ENCODE data around the gene KRT31.

DNA sequence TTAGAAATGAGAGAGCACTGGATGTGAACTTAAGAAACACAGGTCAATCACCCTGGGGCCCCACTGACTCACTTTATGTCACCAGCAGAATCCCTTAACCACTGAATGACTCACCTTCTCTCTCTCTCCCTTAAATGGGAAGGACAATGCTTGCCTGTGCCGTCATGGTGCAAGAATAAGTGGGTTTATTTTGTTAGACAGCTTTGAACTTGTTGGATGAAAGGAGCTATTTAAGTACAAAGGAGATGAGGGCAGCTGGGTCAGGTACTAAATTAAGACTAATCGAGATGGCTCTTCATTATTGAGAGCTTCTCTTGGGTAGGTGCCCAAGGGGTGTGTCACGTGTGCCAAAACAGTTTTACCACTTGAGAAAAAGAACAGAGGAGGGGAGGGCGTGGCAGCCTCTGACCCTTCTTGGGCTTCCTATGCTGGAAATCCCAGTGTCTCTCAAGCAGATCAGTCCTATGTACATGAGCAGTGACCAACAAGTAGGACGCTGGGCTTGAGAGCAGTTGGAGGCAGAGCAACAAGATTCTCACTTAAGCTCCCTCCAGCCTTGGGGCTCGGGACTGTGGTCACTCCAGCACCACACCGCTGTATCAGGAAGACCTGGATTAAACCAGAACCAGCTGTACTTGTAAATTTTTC, 6.7 kb upstream of the KRT31 start:
- TF ChIP-seq, protein P1, sequence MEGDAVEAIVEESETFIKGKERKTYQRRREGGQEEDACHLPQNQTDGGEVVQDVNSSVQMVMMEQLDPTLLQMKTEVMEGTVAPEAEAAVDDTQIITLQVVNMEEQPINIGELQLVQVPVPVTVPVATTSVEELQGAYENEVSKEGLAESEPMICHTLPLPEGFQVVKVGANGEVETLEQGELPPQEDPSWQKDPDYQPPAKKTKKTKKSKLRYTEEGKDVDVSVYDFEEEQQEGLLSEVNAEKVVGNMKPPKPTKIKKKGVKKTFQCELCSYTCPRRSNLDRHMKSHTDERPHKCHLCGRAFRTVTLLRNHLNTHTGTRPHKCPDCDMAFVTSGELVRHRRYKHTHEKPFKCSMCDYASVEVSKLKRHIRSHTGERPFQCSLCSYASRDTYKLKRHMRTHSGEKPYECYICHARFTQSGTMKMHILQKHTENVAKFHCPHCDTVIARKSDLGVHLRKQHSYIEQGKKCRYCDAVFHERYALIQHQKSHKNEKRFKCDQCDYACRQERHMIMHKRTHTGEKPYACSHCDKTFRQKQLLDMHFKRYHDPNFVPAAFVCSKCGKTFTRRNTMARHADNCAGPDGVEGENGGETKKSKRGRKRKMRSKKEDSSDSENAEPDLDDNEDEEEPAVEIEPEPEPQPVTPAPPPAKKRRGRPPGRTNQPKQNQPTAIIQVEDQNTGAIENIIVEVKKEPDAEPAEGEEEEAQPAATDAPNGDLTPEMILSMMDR (IDR thresholded peaks at IDR 0.05) = no peak
- TF ChIP-seq POLR2AphosphoS5 (IDR thresholded peaks at IDR 0.05) = peak; percentile 21 to 33
- TF ChIP-seq EP300 (IDR thresholded peaks at IDR 0.05) = no peak
- TF ChIP-seq POLR2A (IDR thresholded peaks at IDR 0.05; ENCODE audit: low read depth) = no peak

Data from esophagus muscularis mucosa (tissue), 4 donors.